Kidney (tissue), 14 donors: ENCODE data around the gene DESI1. TPM values are rescaled to one million over a fixed set of nuclear protein-coding genes. Genes with fewer than 3 reads are reported as not detected.
"Not testable (repeated sequence)": the region's sequence is repeated elsewhere in the genome, so short reads cannot be mapped to it uniquely, and the experiment has no call there.

Source experiments
- DNase-seq, 5 donors: peaks; one replicate each; pipeline ENCODE4 v3.0.0-alpha.2; 2013 to 2020
- FAIRE-seq: peaks from 2 replicates; lab custom pipeline; 2012; peaks lifted over from hg19 to GRCh38; lab: Jason Lieb, UNC
- H3K27ac ChIP-seq, 2 donors: one replicate each; pipeline ENCODE4 v1.7.0; 2013; ENCODE audit warnings: low read depth in 2 of 2, low read length in 2 of 2, inconsistent platforms in 1 of 2
- H3K27me3 ChIP-seq: one replicate; pipeline ENCODE4 v1.7.1; 2013; ENCODE audit warnings: low read length, inconsistent platforms; ENCODE audit not compliant: control insufficient read depth, insufficient read depth
- H3K36me3 ChIP-seq, 3 donors: one replicate each; pipeline versions ENCODE4 v1.7.0 to v1.7.1; 2013; ENCODE audit warnings: low read length in 3 of 3, control low read depth in 1 of 3, inconsistent platforms in 1 of 3; ENCODE audit not compliant: insufficient read depth in 3 of 3, control insufficient read depth in 2 of 3
- H3K4me1 ChIP-seq, 3 donors: one replicate each; pipeline versions ENCODE4 v1.7.0 to v1.7.1; 2013; ENCODE audit warnings: low read length in 3 of 3, inconsistent platforms in 1 of 3, low read depth in 1 of 3; ENCODE audit not compliant: control insufficient read depth in 2 of 3, insufficient read depth in 2 of 3
- H3K4me3 ChIP-seq, 3 donors: one replicate each; pipeline versions ENCODE4 v1.7.0 to v1.8.1; 2013; ENCODE audit warnings: low read length in 3 of 3, control low read depth in 1 of 3, inconsistent platforms in 1 of 3
- H3K9ac ChIP-seq, 3 donors: one replicate each; pipeline versions ENCODE4 v1.7.0 to v1.7.1; 2013; ENCODE audit warnings: low read length in 3 of 3, control low read depth in 1 of 3, inconsistent platforms in 1 of 3
- H3K9me3 ChIP-seq, 3 donors: one replicate each; pipeline versions ENCODE4 v1.7.0 to v1.7.1; 2013; ENCODE audit warnings: low read length in 3 of 3, control low read depth in 1 of 3, inconsistent platforms in 1 of 3; ENCODE audit not compliant: control insufficient read depth in 2 of 3, insufficient read depth in 1 of 3
- CTCF ChIP-seq: IDR thresholded peaks from 3 replicates; pipeline ENCODE4 v1.5.1; 2012; ENCODE audit warnings: mild to moderate bottlenecking, moderate library complexity, borderline replicate concordance; ENCODE audit not compliant: insufficient read depth; ENCODE audit errors: extremely low read depth
- intact Hi-C: fragments of 100-400 bp; cut with DNase I; formaldehyde crosslinking; loops from one replicate; pipeline ENCODE4 v1.11.1; 2022
- polyA plus RNA-seq: library from polyadenylated mRNA; stranded (reverse); fragments of 350-450 nt; fragmentation: Illumina TruSeq; extraction: RNeasy Lipid Tissue Mini Kit (QIAGEN cat#74804); gene quantifications from one replicate; pipeline ENCODE4 v1.2.3, GENCODE V29; 2014; ENCODE audit warnings: low read depth, low replicate concordance; ENCODE audit not compliant: insufficient read depth
- total RNA-seq: library from RNA; stranded (reverse); fragmentation: NEBNext Ultra II Directional; extraction: Animal tissue kit (Norgen Biotek cat#: 25700); gene quantifications from one replicate; pipeline ENCODE4 v1.2.1, GENCODE V29; 2021
- donor health status: control.
- donor health status: control.
- donor health status: control.
- donor health status: control.
- donor health status: control.
- donor health status: DM: yes; HTN: yes; CAD: no.
- donor health status: Normal renal cell carcinoma (clear cell type).

Gene DESI1
- total and polyA plus RNA-seq, 2 donors from 2014 or later, result 28.6 to 29.1 TPM

- intact Hi-C loops, result no loop called here
- no peaks in the 10 kb centered on the region for H3K9me3 ChIP-seq
- DNase-seq (no peak), FAIRE-seq (no peak)
- no peak overlapping the region for H3K27ac ChIP-seq
- H3K4me3 ChIP-seq, result no peak overlapping the region
- H3K27me3 ChIP-seq, result no peaks in the 10 kb centered on the region
- TF ChIP-seq CTCF, result no peak
- H3K36me3 ChIP-seq, result peaks cover 16 to 51% (median 20%) of the 10 kb centered on the region in 3 donors
- no peak overlapping the region for H3K9ac ChIP-seq
- H3K4me1 ChIP-seq, result no peaks in the 10 kb centered on the region
These were observed 43.6 kb upstream of the DESI1 start for GRCh38 chr22:41664490-41664889.

GRCh38 chr22:41663594-41663993, 42.8 kb upstream of the DESI1 start:
- FAIRE-seq, H3K9ac ChIP-seq, H3K27ac ChIP-seq, H3K4me1 ChIP-seq, H3K9me3 ChIP-seq, H3K4me3 ChIP-seq, intact Hi-C loops, H3K27me3 ChIP-seq, DNase-seq: not testable (repeated sequence)
- peaks cover 16 to 54% (median 23%) of the 10 kb centered on the region in 3 donors for H3K36me3 ChIP-seq

GRCh38 chr22:41661713-41662112, 40.9 kb upstream of the DESI1 start:
- Histone ChIP-seq H3K9ac (no peak overlapping the region), H3K27me3 (no peaks in the 10 kb centered on the region), H3K27ac (no peak overlapping the region), H3K9me3 (no peaks in the 10 kb centered on the region), H3K4me1 (no peaks in the 10 kb centered on the region), H3K4me3 (no peak overlapping the region), H3K36me3 (peaks cover 20 to 69% (median 31%) of the 10 kb centered on the region in 3 donors)
- FAIRE-seq (no peak), DNase-seq (no peak)
- TF ChIP-seq CTCF, result no peak
- intact Hi-C loops, result no loop called here

- H3K9ac ChIP-seq, result no peak overlapping the region
- TF ChIP-seq CTCF, result no peak
- no peaks in the 10 kb centered on the region for H3K9me3 ChIP-seq
- peaks cover 21 to 72% (median 33%) of the 10 kb centered on the region in 3 donors for H3K36me3 ChIP-seq
- no peaks in the 10 kb centered on the region for H3K27me3 ChIP-seq
- H3K4me3 ChIP-seq, result no peak overlapping the region
- H3K4me1 ChIP-seq, result no peaks in the 10 kb centered on the region
- no peak overlapping the region for H3K27ac ChIP-seq
- FAIRE-seq (no peak), DNase-seq (no peak)
- intact Hi-C loops, result no loop called here
These were observed 40.2 kb upstream of the DESI1 start for GRCh38 chr22:41661088-41661487.
